ENCODE measurements around the gene ANKRD39. TPM values are rescaled to one million over a fixed set of nuclear protein-coding genes. Genes with fewer than 3 reads are reported as not detected.

The ANKRD39 gene
- total and polyA plus RNA-seq, 10 of the 15 experiments (the other 5 are each of a cell fraction or from before 2014, with no cell fraction given) = 7.4 to 36.2 (median 23.7) TPM

- TF ChIP-seq, protein P1, sequence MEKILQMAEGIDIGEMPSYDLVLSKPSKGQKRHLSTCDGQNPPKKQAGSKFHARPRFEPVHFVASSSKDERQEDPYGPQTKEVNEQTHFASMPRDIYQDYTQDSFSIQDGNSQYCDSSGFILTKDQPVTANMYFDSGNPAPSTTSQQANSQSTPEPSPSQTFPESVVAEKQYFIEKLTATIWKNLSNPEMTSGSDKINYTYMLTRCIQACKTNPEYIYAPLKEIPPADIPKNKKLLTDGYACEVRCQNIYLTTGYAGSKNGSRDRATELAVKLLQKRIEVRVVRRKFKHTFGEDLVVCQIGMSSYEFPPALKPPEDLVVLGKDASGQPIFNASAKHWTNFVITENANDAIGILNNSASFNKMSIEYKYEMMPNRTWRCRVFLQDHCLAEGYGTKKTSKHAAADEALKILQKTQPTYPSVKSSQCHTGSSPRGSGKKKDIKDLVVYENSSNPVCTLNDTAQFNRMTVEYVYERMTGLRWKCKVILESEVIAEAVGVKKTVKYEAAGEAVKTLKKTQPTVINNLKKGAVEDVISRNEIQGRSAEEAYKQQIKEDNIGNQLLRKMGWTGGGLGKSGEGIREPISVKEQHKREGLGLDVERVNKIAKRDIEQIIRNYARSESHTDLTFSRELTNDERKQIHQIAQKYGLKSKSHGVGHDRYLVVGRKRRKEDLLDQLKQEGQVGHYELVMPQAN (conservative IDR thresholded peaks at IDR 0.05) = 0 out of 2 replicates have a peak, but pooled peaks have one; percentile 30
- TF ChIP-seq ZBTB11 (CRISPR knock-in tag; IDR thresholded peaks at IDR 0.05) (no peak), EZH2 (IDR thresholded peaks at IDR 0.05; ENCODE audit: borderline replicate concordance, control insufficient read depth, low read depth, low read length) (no peak), NBN (IDR thresholded peaks at IDR 0.05) (0 out of 2 replicates have a peak, but pooled peaks have one; percentile 52), NR2C1 (IDR thresholded peaks at IDR 0.05) (no peak; the same call in 1 of the 2 replicates), POLR2A (IDR thresholded peaks at IDR 0.05; ENCODE audit: low read depth, low read length) (peak; percentile 52), ATF7 (IDR thresholded peaks at IDR 0.05; ENCODE audit: low read depth) (no peak), BRCA1 (IDR thresholded peaks at IDR 0.05; ENCODE audit: low read depth, low read length) (no peak), STAT1 (conservative IDR thresholded peaks at IDR 0.05) (no peak), BACH1 (IDR thresholded peaks at IDR 0.05; ENCODE audit: borderline replicate concordance) (0 out of 2 replicates have a peak, but pooled peaks have one; percentile 23), CBX3 (IDR thresholded peaks at IDR 0.05; ENCODE audit: borderline replicate concordance, low read depth) (no peak), CEBPZ (IDR thresholded peaks at IDR 0.05; ENCODE audit: low read depth, low read length) (no peak), E4F1 (IDR thresholded peaks at IDR 0.05; ENCODE audit: borderline replicate concordance, partially characterized antibody) (no peak), HSF1 (IDR thresholded peaks at IDR 0.05; ENCODE audit: low read depth, low read length) (no peak), CREM (IDR thresholded peaks at IDR 0.05; ENCODE audit: low read depth) (0 out of 2 replicates have a peak, but pooled peaks have one; percentile 5)
- TF ChIP-seq, protein P2, sequence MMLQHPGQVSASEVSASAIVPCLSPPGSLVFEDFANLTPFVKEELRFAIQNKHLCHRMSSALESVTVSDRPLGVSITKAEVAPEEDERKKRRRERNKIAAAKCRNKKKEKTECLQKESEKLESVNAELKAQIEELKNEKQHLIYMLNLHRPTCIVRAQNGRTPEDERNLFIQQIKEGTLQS (IDR thresholded peaks at IDR 0.05; ENCODE audit: borderline replicate concordance, extremely low read depth, low read depth, low read length) = no peak
These were observed 16.5 kb upstream of the ANKRD39 start (continued) for GRCh38 chr2:96874198-96874831.

Data from GM12878 (cell line).